Calu3 (cell line): ENCODE measurements around the gene LVRN. TPM values are rescaled to one million over a fixed set of nuclear protein-coding genes. Genes with fewer than 3 reads are reported as not detected.

Source experiments
- BruUV-seq: library from RNA; stranded (reverse); fragments of 400-500 nt; replicated peaks from 2 replicates; lab custom pipeline; 2021; lab: Mats Ljungman, UMichigan
- CTCF ChIA-PET: fragments of 300-600 bp; sonication (Branson Sonifier 250); formaldehyde crosslinking; loops from one replicate; lab custom pipeline; 2022; ENCODE audit warnings: antibody characterized with exemption; lab: Charles Lee
- DNase-seq: peaks from one replicate; pipeline ENCODE4 v3.0.0; 2022
- H3K27ac Mint-ChIP-seq: one replicate; pipeline ENCODE4 v1.8.0; 2022; ENCODE audit warnings: mixed read lengths; ENCODE audit not compliant: unreplicated experiment
- H3K27me3 Mint-ChIP-seq: one replicate; pipeline ENCODE4 v1.8.0; 2022; ENCODE audit warnings: mixed read lengths; ENCODE audit not compliant: unreplicated experiment
- H3K36me3 Mint-ChIP-seq: one replicate; pipeline ENCODE4 v1.8.0; 2022; ENCODE audit warnings: mild to moderate bottlenecking, moderate library complexity, mixed read lengths; ENCODE audit not compliant: insufficient read depth, unreplicated experiment
- H3K4me1 Mint-ChIP-seq: one replicate; pipeline ENCODE4 v1.8.0; 2022; ENCODE audit warnings: mild to moderate bottlenecking, low read depth, mixed read lengths; ENCODE audit not compliant: unreplicated experiment
- H3K4me3 Mint-ChIP-seq: one replicate; pipeline ENCODE4 v1.8.0; 2022; ENCODE audit warnings: mild to moderate bottlenecking, low read depth, moderate library complexity, mixed read lengths; ENCODE audit not compliant: unreplicated experiment
- H3K9me3 Mint-ChIP-seq: one replicate; pipeline ENCODE4 v1.8.0; 2022; ENCODE audit warnings: low read depth, mixed read lengths; ENCODE audit not compliant: unreplicated experiment
- CTCF ChIP-seq: fragments of 200-600 bp; IDR thresholded peaks from one replicate; pipeline ENCODE4 v1.8.0; 2022; ENCODE audit warnings: antibody characterized with exemption; ENCODE audit not compliant: unreplicated experiment
- intact Hi-C: fragments of 100-400 bp; cut with micrococcal nuclease; formaldehyde crosslinking; loops from one replicate; pipeline ENCODE4 v1.10.0; 2022; ENCODE audit not compliant: unreplicated experiment
- total RNA-seq: library from RNA; stranded (reverse); gene quantifications from 2 replicates; pipeline ENCODE4 v1.2.3, GENCODE V29; 2022

LVRN gene
- total RNA-seq, 1 experiment from 2014 or later = 0.14 TPM

DNA sequence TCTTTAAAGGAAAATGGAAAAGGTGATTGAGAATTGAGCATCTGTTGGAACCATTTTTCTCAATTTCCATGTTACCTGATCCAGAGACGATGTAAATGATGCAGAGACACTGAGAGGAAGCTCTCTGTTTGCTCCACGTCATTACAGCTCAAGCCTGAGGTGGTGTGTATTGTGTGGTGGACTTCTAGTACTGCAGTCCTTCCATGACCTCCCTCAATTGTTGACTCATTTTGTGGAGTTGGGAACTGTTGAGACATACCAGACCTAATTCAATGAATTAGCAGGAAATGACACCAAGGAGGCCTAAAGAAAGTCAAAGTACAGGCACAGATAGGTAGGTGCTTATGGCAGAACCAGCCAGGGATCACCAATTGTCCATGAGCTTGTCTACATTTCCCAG lies 15.6 kb upstream of the LVRN start:
- H3K36me3 Mint-ChIP-seq = no peaks in the 10 kb centered on the region

DNA sequence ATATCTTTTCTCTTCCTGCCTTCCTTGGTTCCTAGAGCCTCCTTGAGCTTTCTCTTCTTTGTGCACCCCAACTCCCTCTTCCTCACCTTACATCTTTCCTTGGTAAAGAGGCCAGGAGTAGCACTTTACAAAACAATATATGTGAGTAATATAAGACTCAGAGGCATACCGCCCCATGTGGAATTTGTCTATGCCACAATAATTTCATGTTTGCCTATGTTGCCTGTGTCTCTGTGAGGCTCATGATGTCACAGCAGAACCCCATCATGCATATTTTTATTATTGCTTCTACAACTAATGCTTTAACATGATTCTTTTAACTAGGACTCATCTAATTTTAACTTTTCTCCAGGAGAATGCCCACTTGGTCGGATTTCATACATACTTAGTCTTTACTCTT lies 15.0 kb upstream of the LVRN start:
- Mint-ChIP-seq H3K4me3 (no peak overlapping the region), H3K27me3 (no peaks in the 10 kb centered on the region), H3K4me1 (no peaks in the 10 kb centered on the region), H3K27ac (no peak overlapping the region), H3K9me3 (no peaks in the 10 kb centered on the region), H3K36me3 (no peaks in the 10 kb centered on the region)
- BruUV-seq = no TSS peak
- no peak for DNase-seq
- intact Hi-C loops = no loop called here
- CTCF ChIA-PET = interaction anchor here (0.6 kb wide), 1 partner anchor 93 kb away, joined by 3 read pairs; no protein-coding TSS in a partner anchor
- no peak for TF ChIP-seq CTCF

More for the DNA sequence above, 15.6 kb upstream of the LVRN start:
- intact Hi-C loops = no loop called here
- Mint-ChIP-seq H3K27me3 (no peaks in the 10 kb centered on the region), H3K4me1 (peaks cover under 1% of the 10 kb centered on the region), H3K27ac (no peak overlapping the region), H3K9me3 (no peaks in the 10 kb centered on the region), H3K4me3 (no peak overlapping the region)
- DNase-seq = no peak
- BruUV-seq = no TSS peak
- CTCF ChIA-PET = no interaction called here
- TF ChIP-seq CTCF = no peak

DNA sequence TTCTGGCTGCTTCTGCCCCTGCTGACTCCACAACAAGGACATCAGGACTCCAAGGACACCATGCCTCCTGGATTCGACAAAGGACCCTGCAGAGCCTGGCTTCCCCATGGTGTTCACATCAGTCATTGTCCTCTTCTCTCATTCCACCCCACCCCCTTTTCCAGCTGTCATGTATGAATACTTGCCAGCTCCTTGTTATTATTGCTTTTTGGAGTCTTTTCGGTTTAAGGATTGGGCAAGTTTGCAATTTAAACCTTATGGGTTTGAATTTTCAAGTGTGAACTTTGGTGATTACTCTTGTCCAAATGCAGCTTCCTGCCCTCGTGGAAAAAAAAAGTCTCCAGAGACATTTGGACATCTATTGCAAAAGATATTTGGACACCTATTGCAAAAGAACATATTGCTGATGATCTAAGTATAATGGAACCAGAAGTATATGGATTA lies 14.2 kb upstream of the LVRN start:
- no peak for TF ChIP-seq CTCF
- no peaks in the 10 kb centered on the region for H3K36me3 Mint-ChIP-seq
- BruUV-seq = no TSS peak
- intact Hi-C loops = no loop called here
- H3K27me3 Mint-ChIP-seq = no peaks in the 10 kb centered on the region
- DNase-seq = no peak
- H3K27ac Mint-ChIP-seq = no peak overlapping the region
- H3K9me3 Mint-ChIP-seq = no peaks in the 10 kb centered on the region
- CTCF ChIA-PET = interaction anchor here (0.5 to 0.6 kb wide), 2 partner anchors 92 to 288 kb away, joined by 3 to 6 read pairs; no protein-coding TSS in a partner anchor
- no peak overlapping the region for H3K4me3 Mint-ChIP-seq
- no peaks in the 10 kb centered on the region for H3K4me1 Mint-ChIP-seq

DNA sequence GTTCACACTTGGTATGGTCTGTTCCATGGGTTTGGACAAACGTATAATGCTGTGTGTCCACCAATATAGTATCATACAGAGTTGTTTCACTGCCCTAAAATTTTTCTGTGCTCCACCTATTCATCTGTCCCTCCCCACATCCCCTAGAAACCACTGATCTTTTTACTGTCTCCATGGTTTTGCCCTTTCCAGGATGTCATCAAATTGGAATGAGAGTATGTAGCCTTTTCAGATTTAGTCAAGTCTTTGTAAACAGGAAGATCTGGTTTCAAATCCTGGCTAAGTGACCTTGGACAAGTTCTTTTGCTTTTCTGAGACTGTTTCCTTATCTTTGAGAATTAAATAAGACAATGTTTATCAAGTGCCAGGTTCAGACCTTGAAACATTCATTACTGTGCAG lies 13.2 kb upstream of the LVRN start:
- Mint-ChIP-seq H3K9me3 (no peaks in the 10 kb centered on the region), H3K36me3 (no peaks in the 10 kb centered on the region), H3K27me3 (no peaks in the 10 kb centered on the region), H3K27ac (no peak overlapping the region), H3K4me1 (no peaks in the 10 kb centered on the region), H3K4me3 (no peak overlapping the region)
- DNase-seq = no peak
- intact Hi-C loops = no loop called here
- TF ChIP-seq CTCF = no peak
- CTCF ChIA-PET = interaction anchor here (0.7 kb wide), 1 partner anchor 661 kb away, joined by 3 read pairs; no protein-coding TSS in a partner anchor
- no TSS peak for BruUV-seq
